K562 (cell line): ENCODE results near the gene PTK7. TPM values are rescaled to one million over a fixed set of nuclear protein-coding genes. Genes with fewer than 3 reads are reported as not detected.

Source experiments
- BHLHE40 ChIP-seq: IDR thresholded peaks from 2 replicates; pipeline ENCODE4 v1.6.1; 2011; ENCODE audit warnings: low read length, improper control_type of control experiment
- CHD2 ChIP-seq: IDR thresholded peaks from 2 replicates; pipeline ENCODE4 v1.6.1; 2011; ENCODE audit warnings: low read depth, low read length
- CREB1 ChIP-seq, 2 experiments: sonication (generic) in 1 of 2; formaldehyde crosslinking in 1 of 2; IDR thresholded peaks; 2 replicates each; pipeline versions ENCODE4 v1.6.1 to v1.8.0; 2012 to 2022; ENCODE audit warnings: inconsistent platforms in 1 of 2, mild to moderate bottlenecking in 1 of 2, missing genetic modification reagents in 1 of 2, moderate library complexity in 1 of 2
- CREB3L1 ChIP-seq: fragments of 450-650 bp; IDR thresholded peaks from 2 replicates; pipeline ENCODE4 v1.6.1; 2014; ENCODE audit warnings: low read depth, mild to moderate bottlenecking, moderate library complexity, borderline replicate concordance
- ESRRA ChIP-seq: fragments of 450-650 bp; IDR thresholded peaks from 2 replicates; pipeline ENCODE4 v1.6.1; 2014; ENCODE audit warnings: low read depth, mild to moderate bottlenecking, moderate library complexity, borderline replicate concordance
- FOXJ2 ChIP-seq: fragments of 200-800 bp; sonication (Bioruptor generic); IDR thresholded peaks from 2 replicates; pipeline ENCODE4 v1.6.1; 2016; ENCODE audit warnings: missing genetic modification characterization, missing compliant biosample characterization
- GABPB1 ChIP-seq: sonication (generic); formaldehyde crosslinking; IDR thresholded peaks from 2 replicates; pipeline ENCODE4 v1.8.0; 2022; ENCODE audit warnings: mild to moderate bottlenecking, missing genetic modification reagents
- GABPB2 ChIP-seq: fragments of 250-450 bp; sonication (Bioruptor Pico); conservative IDR thresholded peaks from 2 replicates; pipeline ENCODE4 v1.5.1; 2021; ENCODE audit warnings: mild to moderate bottlenecking
- GTF2B ChIP-seq: IDR thresholded peaks from 2 replicates; pipeline ENCODE4 v1.6.1; 2011; ENCODE audit not compliant: insufficient read length; ENCODE audit errors: extremely low read depth
- HDAC1 ChIP-seq, 2 experiments: fragments of 450-650 bp; IDR thresholded peaks; 2 replicates each; pipeline ENCODE4 v1.6.1; 2016 to 2017; ENCODE audit warnings: inconsistent platforms in 1 of 2, mild to moderate bottlenecking in 1 of 2, moderate library complexity in 1 of 2
- HIVEP1 ChIP-seq: fragments of 250-450 bp; sonication (Bioruptor Pico); IDR thresholded peaks from 2 replicates; pipeline ENCODE4 v1.4.0; 2020; ENCODE audit warnings: mild to moderate bottlenecking
- HNRNPL ChIP-seq: fragments of 200-400 bp; formaldehyde crosslinking; IDR thresholded peaks from 2 replicates; pipeline ENCODE4 v1.6.1; 2017; ENCODE audit warnings: low read depth, mild to moderate bottlenecking, low read length
- JUN ChIP-seq, 2 experiments: sonication (generic) in 1 of 2; formaldehyde crosslinking in 1 of 2; IDR thresholded peaks; 2 replicates each; pipeline versions ENCODE4 v1.6.1 to v1.8.0; 2012 to 2022; ENCODE audit warnings: borderline replicate concordance in 2 of 2, mild to moderate bottlenecking in 2 of 2, improper control_type of control experiment in 1 of 2, low read depth in 1 of 2, low read length in 1 of 2, missing genetic modification reagents in 1 of 2
- LCOR ChIP-seq: sonication (generic); formaldehyde crosslinking; IDR thresholded peaks from 2 replicates; pipeline ENCODE4 v1.8.0; 2022; ENCODE audit warnings: mild to moderate bottlenecking, missing genetic modification reagents
- MLLT1 ChIP-seq, 2 experiments: fragments of 450-650 bp; IDR thresholded peaks; 2 replicates each; pipeline ENCODE4 v1.6.1; 2016
- NCOA1 ChIP-seq: fragments of 450-650 bp; IDR thresholded peaks from 2 replicates; pipeline ENCODE4 v1.6.1; 2016; ENCODE audit warnings: low read depth
- NFIC ChIP-seq: fragments of 450-650 bp; IDR thresholded peaks from 2 replicates; pipeline ENCODE4 v1.6.1; 2017; ENCODE audit warnings: mild to moderate bottlenecking, inconsistent platforms
- PHB ChIP-seq: fragments of 250-450 bp; sonication (Bioruptor Pico); IDR thresholded peaks from 2 replicates; pipeline ENCODE4 v1.5.0; 2021
- RCOR1 ChIP-seq, 2 experiments: IDR thresholded peaks; 2 replicates each; pipeline ENCODE4 v1.6.1; 2012; ENCODE audit warnings: low read depth in 2 of 2, low read length in 2 of 2, borderline replicate concordance in 1 of 2, improper control_type of control experiment in 1 of 2
- SIN3A ChIP-seq, 2 experiments: fragments of 150-350 bp in 1 of 2; IDR thresholded peaks; 2 replicates each; pipeline ENCODE4 v1.6.1; 2011 to 2016; ENCODE audit warnings: borderline replicate concordance in 2 of 2, low read depth in 2 of 2, low read length in 2 of 2, mild to moderate bottlenecking in 2 of 2, moderate library complexity in 2 of 2; ENCODE audit not compliant: control insufficient read depth in 1 of 2
- SMAD4 ChIP-seq: fragments of 250-450 bp; sonication (Bioruptor Pico); conservative IDR thresholded peaks from 2 replicates; pipeline ENCODE4 v1.8.0; 2021; ENCODE audit warnings: inconsistent platforms, mild to moderate bottlenecking, moderate library complexity
- polyA plus RNA-seq, 8 experiments: library from polyadenylated mRNA; depleted of rRNA in 4 of 8; stranded (reverse) in 5 of 8; unstranded in 3 of 8; fragments of >200 nt; fragmentation: Nextera tagmentation in 2 of 8; fragmentation: Illumina TruSeq in 1 of 8; extraction: Ambion mirVana in 2 of 8; extraction: Trizol in 1 of 8; gene quantifications; 2 replicates each; pipeline versions ENCODE4 v1.2.1 to v1.2.3, GENCODE V29; 2011 to 2014; ENCODE audit warnings: inconsistent platforms in 1 of 8, missing spikeins in 1 of 8
- total RNA-seq, 7 experiments: library from RNA; depleted of rRNA in 6 of 7; stranded (reverse); fragments of >200 nt in 6 of 7; fragmentation: Illumina TruSeq in 2 of 7; extraction: Trizol in 2 of 7; gene quantifications; 2 replicates each; pipeline versions ENCODE4 v1.2.1 to v1.2.3, GENCODE V29; 2011 to 2021; ENCODE audit warnings: low replicate concordance in 1 of 7

The PTK7 gene
- total and polyA plus RNA-seq, 9 of the 15 experiments (the other 6 are each of a cell fraction or from before 2014, with no cell fraction given) = 0.20 to 6.8 (median 4.2) TPM

- TF ChIP-seq LCOR (CRISPR knock-in tag) (0 out of 2 replicates have a peak, but pooled peaks have one; percentile 55), MLLT1 (IDR thresholded peaks at IDR 0.05) (peak; percentile 39 to 92; a peak in 2 of 4 replicates), BHLHE40 (peak; percentile 91), PHB (CRISPR knock-in tag) (no peak), HNRNPL (no peak), GTF2B (peak; percentile 40), NCOA1 (0 out of 2 replicates have a peak, but pooled peaks have one; percentile 14), GABPB2 (CRISPR knock-in tag) (no peak), CHD2 (peak; percentile 88), NFIC (no peak), ESRRA (peak; percentile 88), HDAC1 (IDR thresholded peaks at IDR 0.05) (peak in 1 of 2 experiments; percentile 96; a peak in 2 of 4 replicates), HIVEP1 (CRISPR knock-in tag) (no peak), GABPB1 (peak; percentile 62; the same call in 1 of the 2 replicates), FOXJ2 (peak; percentile 42; the same call in 1 of the 2 replicates), SIN3A (IDR thresholded peaks at IDR 0.05; ENCODE audit: borderline replicate concordance in 2 of 2, control insufficient read depth in 1 of 2, low read depth in 2 of 2, low read length in 2 of 2) (peak; percentile 87 to 93; a peak in 3 of 4 replicates), CREB3L1 (no peak), CREB1 (IDR thresholded peaks at IDR 0.05) (peak; percentile 100), CREB1 (CRISPR knock-in tag; IDR thresholded peaks at IDR 0.05) (peak; percentile 100), RCOR1 (IDR thresholded peaks at IDR 0.05; ENCODE audit: borderline replicate concordance in 1 of 2, low read depth in 2 of 2, low read length in 2 of 2) (peak in 1 of 2 experiments; percentile 55; a peak in 2 of 4 replicates), JUN (IDR thresholded peaks at IDR 0.05; ENCODE audit: borderline replicate concordance, low read depth, low read length) (peak; percentile 14; the same call in 1 of the 2 replicates), JUN (CRISPR knock-in tag; IDR thresholded peaks at IDR 0.05; ENCODE audit: borderline replicate concordance) (peak; percentile 32; the same call in 1 of the 2 replicates), SMAD4 (CRISPR knock-in tag) (peak; percentile 96)
These were observed 16.7 kb upstream of the PTK7 start, which contains the start of the genes KLC4 and MRPL2 (continued) for GRCh38 chr6:43059168-43060033.
